Measurements from ENCODE around the gene STAC2. TPM values are rescaled to one million over a fixed set of nuclear protein-coding genes. Genes with fewer than 3 reads are reported as not detected.
A peak's percentile ranks its signal among the peaks of the same experiment; 100 is the strongest.

Gene STAC2
- total and polyA plus RNA-seq, 2 donors (not counting 1 experiment from before 2014, with no cell fraction given): not detected

DNA sequence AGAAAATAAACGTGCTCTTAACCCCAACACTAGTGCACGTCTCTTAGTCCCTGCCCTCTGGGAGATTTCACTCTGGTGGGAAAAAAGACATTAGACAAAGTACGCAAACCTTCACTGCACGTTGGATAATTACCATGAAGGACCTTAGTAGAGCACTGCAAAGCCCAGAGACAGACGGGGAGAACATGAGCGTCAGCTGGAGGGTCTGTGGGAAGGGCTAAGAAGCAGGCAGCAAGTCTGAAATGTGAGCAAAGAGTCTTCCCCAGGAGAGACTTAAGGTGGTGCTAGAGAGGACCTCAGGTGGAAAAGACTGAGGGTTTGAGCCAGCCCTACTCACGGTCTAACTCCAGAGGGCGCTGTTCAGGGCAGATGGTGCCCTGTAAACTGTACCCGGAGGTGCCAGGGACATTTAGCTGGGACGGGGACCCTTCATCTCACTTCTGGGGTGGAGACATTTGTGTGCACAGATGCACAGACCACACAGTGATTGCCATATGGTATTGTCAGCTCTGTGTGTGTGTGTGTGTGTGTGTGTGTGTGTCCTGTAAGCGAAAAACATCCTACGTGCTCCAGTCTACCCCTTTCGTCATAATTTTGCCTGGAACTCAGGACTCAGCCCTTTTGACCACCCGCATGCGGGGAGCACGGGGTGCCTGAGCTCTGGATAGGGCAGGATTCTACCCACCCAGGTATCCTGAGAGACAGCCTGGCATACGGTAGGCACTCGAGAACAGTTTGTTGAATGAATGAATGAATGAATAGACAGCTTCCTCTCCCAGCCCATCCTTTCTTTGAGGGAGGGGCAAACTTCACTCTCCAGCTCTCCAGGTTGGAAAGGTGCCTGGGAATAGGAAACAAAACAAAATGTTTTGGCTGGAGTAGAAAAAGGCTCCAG lies 10.1 kb upstream of the STAC2 start:
- Mint-ChIP-seq H3K27ac (peak overlapping the region; percentile 56), H3K4me3 (no peak overlapping the region), H3K27me3 (peaks cover 22% of the 10 kb centered on the region), H3K4me1 (peaks cover 31% of the 10 kb centered on the region), H3K9me3 (ENCODE audit: insufficient read depth) (no peaks in the 10 kb centered on the region)
- peaks cover 0 to 3% (median 0%) of the 10 kb centered on the region in 3 donors for H3K9me3 ChIP-seq (ENCODE audit: control extremely low read depth in 1 of 3, control insufficient read depth in 2 of 3, insufficient read depth in 1 of 3, low read length in 2 of 3)
- H3K27me3 ChIP-seq (replicated peaks in 1 of 4; ENCODE audit: control extremely low read depth in 1 of 4, control insufficient read depth in 3 of 4, insufficient read depth in 4 of 4, low read length in 3 of 4): peaks cover 0 to 17% (median 16%) of the 10 kb centered on the region in 4 experiments
- no peaks in the 10 kb centered on the region for H3K79me2 ChIP-seq (ENCODE audit: control insufficient read depth, insufficient read depth, low read length)
- no peak overlapping the region for H3K9ac ChIP-seq (ENCODE audit: low read length)
- H3K4me2 ChIP-seq (replicated peaks; ENCODE audit: low read depth, low read length, poor library complexity, severe bottlenecking): no peak overlapping the region
- WGBS (ENCODE audit: insufficient coverage): 36% methylated on average over 12 of the region's 18 CpGs
- no peaks in the 10 kb centered on the region for H4K20me1 ChIP-seq (ENCODE audit: control insufficient read depth, insufficient read depth, low read length, poor library complexity, severe bottlenecking)
- no peak overlapping the region for H3K4me3 ChIP-seq (ENCODE audit: control extremely low read depth in 1 of 5, extremely low read depth in 1 of 5, insufficient read depth in 1 of 5, low read depth in 2 of 5, low read length in 4 of 5)
- H3K4me1 ChIP-seq (ENCODE audit: control insufficient read depth in 2 of 2, insufficient read depth in 2 of 2, low read length in 2 of 2): peaks cover 25 to 35% of the 10 kb centered on the region in 2 donors
- ChIA-PET POLR2A (interaction anchor here (0.6 to 0.7 kb wide), 2 partner anchors 10 to 166 kb away, joined by 3 read pairs; partner anchors contain the start of genes FBXL20 and STAC2), CTCF (interaction anchor here (0.8 to 21.4 kb wide), 5 partner anchors 8 to 382 kb away, joined by 3 to 707 read pairs (median 5); partner anchors contain the start of genes RPL19 and RPL23)
- DNase-seq: peak; percentile 63
- intact Hi-C loops (cut with micrococcal nuclease): loop anchor here (5.0 kb wide), 1 partner anchor 84 kb away; the partner anchor contains the start of gene PLXDC1
- H3K27ac ChIP-seq (ENCODE audit: low read length in 2 of 2): no peak overlapping the region
- ATAC-seq (ENCODE audit: low read depth): peak; percentile 22
- H3K36me3 ChIP-seq (replicated peaks in 1 of 2; ENCODE audit: control extremely low read depth in 1 of 2, control insufficient read depth in 1 of 2, extremely low read depth in 1 of 2, insufficient read depth in 2 of 2, low read length in 1 of 2): no peaks in the 10 kb centered on the region
- no peak for TF ChIP-seq EZH2 (IDR thresholded peaks at IDR 0.05; ENCODE audit: borderline replicate concordance, insufficient read depth, low read depth, low read length, poor library complexity, severe bottlenecking)
- TF ChIP-seq, protein P1, sequence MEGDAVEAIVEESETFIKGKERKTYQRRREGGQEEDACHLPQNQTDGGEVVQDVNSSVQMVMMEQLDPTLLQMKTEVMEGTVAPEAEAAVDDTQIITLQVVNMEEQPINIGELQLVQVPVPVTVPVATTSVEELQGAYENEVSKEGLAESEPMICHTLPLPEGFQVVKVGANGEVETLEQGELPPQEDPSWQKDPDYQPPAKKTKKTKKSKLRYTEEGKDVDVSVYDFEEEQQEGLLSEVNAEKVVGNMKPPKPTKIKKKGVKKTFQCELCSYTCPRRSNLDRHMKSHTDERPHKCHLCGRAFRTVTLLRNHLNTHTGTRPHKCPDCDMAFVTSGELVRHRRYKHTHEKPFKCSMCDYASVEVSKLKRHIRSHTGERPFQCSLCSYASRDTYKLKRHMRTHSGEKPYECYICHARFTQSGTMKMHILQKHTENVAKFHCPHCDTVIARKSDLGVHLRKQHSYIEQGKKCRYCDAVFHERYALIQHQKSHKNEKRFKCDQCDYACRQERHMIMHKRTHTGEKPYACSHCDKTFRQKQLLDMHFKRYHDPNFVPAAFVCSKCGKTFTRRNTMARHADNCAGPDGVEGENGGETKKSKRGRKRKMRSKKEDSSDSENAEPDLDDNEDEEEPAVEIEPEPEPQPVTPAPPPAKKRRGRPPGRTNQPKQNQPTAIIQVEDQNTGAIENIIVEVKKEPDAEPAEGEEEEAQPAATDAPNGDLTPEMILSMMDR (IDR thresholded peaks at IDR 0.05): peak; percentile 57
- no peak overlapping the region for H2AFZ ChIP-seq (ENCODE audit: insufficient read depth, low read depth, low read length, poor library complexity, severe bottlenecking)
